ENCODE results near the gene TRMU. TPM values are rescaled to one million over a fixed set of nuclear protein-coding genes. Genes with fewer than 3 reads are reported as not detected.

Gene TRMU
- total and polyA plus RNA-seq, 2 of the 8 experiments (the other 6 are each of a cell fraction or from before 2014, with no cell fraction given): 43.4 to 70.6 TPM

DNA sequence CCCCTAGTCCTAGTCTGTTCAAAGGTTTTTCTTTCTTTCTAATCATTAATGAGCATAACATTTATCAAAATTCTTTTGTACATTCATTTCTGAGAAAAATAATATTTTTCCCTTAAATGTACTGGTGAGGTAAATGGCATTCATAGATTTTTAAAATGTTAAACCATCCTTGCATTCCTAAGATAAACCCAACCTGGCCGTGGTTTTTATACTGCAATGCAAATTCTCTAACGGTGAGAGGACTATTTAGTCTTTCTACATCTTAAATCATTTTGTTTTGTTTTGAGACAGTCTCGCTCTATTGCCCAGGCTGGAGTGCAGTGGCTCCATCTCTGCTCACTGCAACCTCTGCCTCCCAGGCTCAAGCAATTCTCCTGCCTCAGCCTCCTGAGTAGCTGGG, 40.6 kb downstream of the TRMU start (continued):
- no peak for TF ChIP-seq TAF7 (optimal IDR thresholded peaks at IDR 0.05; ENCODE audit: borderline replicate concordance, low read depth, low read length)
